Measurements from ENCODE around the gene PYROXD2.

GRCh38 chr10:98411768-98412167, 3.2 kb downstream of the PYROXD2 start:
- no peak for TF ChIP-seq CTCF (IDR thresholded peaks at IDR 0.05)
- TF ChIP-seq POLR2A (IDR thresholded peaks at IDR 0.05) = no peak

Data from lower leg skin (tissue), 3 donors.